NCI-H524 (cell line): Measurements from ENCODE around the gene CLEC2D.
A peak's percentile ranks its signal among the peaks of the same experiment; 100 is the strongest.
"Not testable (repeated sequence)": the region's sequence is repeated elsewhere in the genome, so short reads cannot be mapped to it uniquely, and the experiment has no call there.

Source experiments
- DNase-seq, 2 experiments: peaks; one replicate each; lab custom pipeline; 2025; lab: John Stamatoyannopoulos, UW

The CLEC2D gene, protein sequence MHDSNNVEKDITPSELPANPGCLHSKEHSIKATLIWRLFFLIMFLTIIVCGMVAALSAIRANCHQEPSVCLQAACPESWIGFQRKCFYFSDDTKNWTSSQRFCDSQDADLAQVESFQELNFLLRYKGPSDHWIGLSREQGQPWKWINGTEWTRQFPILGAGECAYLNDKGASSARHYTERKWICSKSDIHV

DNA sequence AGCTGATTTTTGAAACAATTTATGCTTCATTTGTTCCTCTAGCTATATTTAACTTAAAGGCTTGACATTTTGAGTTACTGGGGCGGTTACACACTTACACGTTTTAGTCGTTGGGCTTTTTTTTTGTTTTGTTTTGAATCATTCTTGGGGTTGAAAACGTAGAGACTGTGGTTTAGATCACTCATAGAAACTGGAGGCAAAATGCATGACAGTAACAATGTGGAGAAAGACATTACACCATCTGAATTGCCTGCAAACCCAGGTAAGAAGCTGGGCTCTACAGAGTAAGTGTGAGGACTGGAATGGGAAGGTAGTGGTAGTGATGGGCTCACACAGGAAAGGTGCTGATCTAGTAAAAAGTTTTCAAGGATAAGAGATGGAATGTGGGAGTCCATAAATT is at the start of gene CLEC2D:
CLEC2D (plus strand) TSS at position 180 of the 400 bp plus-strand sequence; CDS start at position 202, 22 bp downstream.
- DNase-seq = no peak

DNA sequence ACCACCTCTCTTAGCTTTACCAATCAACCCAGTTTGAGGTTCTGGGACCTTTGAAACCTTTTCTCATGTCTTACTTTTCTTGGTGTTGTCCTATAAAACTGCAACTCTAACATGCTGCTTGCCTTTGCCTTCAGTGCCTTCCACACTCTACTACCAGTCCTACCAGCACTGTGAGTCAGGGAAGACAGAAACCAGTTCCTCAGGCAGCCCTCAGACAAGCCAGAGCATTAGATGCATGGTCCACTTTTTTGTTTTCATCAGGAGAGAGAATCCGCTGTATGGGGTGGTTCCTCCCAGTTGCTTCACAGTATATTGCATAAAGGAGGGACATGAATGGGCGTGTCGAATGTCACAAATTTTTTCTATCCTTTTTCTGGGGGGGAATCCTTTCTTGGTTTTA is 44.5 kb upstream of the CLEC2D start:
- DNase-seq = no peak

DNA sequence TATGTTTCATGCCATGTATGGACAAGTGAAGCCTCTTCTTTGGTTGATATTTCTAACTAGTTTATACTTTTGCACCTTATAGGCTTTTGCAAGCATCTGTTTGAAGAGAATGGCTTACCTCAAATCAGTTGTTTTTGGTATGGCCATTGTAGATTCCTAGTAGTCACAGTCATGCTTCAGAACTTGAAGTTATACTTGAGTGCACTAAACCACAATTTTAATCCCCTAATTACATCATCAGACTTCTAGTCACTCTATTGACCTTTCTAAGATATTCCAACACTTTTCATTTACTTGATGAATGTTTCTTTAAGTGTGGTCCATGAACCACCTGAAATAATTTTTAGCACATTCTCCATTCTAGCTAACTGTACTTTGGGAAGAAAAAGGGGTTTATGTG is 43.2 kb upstream of the CLEC2D start:
- DNase-seq = no peak

DNA sequence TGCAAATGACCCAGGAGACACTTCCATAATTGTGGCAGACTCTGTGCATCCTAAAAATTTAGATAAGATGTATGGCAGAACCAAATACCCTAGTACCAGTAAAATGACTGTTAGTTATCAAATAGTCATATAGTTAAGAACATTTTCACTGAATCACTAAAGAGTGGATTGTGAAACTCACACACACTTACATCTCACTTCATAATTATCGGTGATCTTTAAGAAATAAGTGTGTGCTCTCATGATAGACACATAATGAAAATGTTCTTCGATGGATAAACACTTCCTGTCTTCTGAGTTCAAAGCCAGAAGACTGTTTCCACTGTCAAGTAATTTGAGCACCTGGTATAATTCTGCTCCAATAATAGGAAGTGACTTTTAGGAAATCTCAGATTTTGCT is 42.7 kb upstream of the CLEC2D start:
- DNase-seq = no peak

DNA sequence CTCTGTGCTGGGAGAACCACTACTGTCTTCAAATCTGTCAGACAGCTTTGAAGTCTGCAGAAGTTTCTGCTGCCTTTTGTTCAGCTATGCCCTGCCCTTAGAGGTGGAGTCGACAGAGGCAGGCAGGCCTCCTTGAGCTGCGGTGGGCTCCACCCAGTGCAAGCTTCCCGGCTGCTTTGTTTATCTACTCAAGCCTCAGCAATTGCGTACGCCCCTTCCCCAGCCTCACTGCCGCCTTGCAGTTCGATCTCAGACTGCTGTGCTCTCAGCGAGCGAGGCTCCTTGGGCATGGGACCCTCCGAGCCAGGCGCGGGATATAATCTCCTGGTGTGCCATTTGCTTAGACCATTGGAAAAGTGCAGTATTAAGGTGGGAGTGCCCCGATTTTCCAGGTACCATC is 36.7 kb upstream of the CLEC2D start:
- no peak for DNase-seq

DNA sequence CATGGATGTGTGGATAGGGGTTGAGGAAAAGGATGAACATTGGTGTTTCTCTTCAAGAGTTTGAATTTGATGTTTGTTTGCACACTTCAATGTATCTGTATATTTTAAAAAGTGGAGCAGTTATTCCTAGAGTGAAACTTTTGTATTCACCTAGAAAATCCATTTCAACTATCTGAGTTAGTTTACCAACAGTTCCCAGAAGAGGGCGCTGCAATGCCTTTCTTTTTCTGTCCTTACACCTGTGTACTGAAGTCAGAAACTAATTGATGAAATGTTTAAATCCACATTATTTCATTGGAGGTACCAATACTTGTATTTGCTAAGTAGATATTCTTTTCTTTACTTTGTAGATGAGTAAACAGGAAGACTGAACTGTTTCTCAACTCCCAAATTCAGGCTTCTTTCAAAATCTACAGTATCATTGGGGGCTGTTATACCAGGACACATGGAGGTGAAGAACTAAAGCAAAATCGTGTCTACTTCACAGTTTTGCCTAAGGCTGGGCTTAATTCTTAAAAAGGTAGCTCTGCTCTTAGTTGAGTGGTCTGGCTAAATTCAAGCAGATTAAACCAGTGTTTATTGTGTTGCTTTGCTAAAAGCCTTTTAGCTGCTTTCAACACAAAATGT is 35.2 kb upstream of the CLEC2D start:
- peak; percentile 0 to 42 for DNase-seq

DNA sequence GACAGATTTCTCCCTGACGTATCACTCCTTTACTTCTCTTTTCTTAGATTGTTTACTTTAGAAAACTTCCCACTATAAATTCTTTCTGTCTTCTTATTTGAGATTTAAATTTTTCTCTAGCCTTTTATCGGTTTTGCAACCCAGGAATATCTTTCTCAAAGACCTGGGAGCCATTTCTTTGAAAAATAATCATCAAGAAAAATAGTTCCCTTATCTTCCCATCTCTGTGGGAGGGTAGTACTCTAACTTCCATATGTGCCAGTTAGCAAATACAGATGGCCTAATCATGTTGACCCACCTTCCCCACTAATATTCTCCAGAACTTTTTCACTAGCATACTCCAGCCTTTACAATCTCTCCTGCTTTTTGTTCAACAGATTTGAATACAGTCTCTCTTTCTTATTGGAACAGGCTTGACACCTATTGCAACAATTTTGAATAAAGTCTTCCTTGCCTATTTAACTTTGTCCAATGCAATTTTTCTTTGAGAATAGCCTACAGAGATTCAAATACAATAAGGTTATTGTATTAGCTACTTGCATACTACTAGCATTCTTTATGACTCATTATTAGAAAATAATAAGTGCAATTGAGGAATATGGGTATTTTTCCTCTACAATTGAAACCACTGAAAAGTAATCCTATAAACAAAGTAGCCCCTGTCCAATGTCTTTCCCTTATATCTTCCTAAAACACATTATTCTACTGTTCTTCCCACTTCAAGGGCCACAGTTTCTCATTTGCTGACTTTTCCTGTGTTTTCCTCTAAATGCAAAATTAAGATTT is 34.4 kb upstream of the CLEC2D start:
- no peak for DNase-seq

DNA sequence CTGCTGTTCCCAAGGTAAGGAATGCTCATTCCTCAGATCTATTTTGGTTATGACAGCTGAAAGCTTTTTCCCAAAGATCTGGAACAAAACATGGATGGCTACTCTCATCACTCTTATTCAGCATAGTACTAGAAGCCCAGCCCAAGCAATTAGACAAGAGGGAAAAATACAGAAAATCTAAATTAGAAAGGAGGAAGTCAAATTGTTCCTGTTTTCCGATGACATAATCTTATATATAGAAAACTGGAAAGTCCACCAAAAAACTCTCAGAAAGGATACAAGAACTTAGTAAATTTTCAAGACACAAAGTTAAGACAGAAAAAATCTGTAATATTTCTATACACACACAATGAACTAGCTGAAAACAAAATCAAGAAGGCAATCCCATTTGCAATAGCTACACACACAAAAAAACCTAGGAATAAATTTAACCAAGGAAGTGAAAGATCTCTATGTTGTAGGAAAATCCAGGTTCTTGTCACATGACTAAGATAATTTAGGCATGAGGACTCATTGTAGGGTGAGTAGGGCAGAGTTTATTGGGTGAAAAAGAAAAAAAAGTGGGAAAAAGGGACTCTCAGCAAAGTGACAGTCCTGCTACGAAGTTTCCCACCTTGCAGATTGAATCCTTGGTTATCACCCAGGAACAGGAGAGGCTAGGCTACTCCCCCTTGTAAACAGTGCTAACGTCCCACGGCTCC is 33.2 kb upstream of the CLEC2D start:
- no peak for DNase-seq

DNA sequence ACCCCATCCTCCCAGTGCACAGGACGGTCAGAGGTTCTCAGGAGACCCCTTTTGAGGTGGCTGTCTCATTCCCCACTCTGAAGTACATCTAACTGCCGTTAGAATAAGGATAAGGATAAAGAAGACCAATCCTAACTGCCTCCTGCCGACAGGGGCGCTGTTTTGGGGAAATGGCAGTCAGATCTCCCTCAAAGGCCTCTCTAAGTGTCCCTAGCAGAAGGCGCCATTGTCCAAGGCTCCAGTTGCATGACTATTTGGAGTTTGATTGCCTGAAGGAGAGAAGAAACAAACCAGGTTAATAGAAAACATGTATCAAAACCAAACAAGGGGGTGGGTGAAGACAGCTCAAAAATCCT is 32.7 kb upstream of the CLEC2D start:
- no peak for DNase-seq

DNA sequence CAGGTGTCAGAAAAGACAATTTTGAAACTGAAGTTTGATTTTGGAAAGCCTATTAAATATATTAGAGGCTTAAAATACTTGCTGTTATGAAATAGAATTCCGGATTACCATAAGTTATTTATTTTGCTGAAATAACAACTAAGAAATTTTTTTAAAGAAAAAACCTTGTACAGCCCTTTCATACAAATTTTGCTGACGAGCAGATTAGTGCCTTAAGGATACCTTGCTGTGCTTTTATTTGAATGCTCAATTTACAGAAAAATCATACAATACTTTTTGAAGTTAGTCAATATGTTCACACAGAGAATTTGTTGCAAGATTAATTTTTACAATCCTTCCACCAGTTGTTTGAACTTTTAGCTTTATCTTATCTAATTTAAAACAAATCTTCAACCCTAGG is 29.5 kb upstream of the CLEC2D start:
- no peak for DNase-seq

DNA sequence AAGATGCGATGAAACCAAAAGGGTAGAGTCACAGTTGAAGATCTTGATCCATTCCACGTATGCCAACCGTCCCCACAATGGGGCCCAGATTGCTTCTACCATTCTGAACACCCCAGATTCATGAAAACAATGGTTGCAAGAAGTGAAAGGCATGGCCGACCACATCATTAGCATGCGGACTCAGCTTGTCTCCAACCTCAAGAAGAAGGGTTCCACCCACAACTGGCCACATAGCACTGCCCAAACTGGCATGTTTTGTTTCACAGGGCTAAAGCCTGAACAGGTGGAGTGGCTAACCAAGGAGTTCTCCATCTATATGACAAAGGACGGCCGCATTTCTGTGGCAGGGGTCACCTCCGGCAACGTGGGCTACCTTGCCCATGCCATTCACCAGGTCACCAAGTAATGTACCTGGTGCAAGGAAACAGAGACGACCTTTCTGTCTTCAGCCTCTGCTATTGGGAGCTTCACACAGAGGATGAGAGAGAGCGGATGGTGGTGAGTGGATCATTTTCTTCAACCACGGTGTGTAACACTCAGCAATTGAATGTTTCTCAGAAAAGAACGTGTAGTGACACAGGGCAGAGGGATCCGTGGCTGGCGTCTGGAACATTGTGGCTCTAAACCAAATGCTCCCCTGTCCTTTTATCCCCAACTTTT is 26.8 kb upstream of the CLEC2D start:
- no peak for DNase-seq

DNA sequence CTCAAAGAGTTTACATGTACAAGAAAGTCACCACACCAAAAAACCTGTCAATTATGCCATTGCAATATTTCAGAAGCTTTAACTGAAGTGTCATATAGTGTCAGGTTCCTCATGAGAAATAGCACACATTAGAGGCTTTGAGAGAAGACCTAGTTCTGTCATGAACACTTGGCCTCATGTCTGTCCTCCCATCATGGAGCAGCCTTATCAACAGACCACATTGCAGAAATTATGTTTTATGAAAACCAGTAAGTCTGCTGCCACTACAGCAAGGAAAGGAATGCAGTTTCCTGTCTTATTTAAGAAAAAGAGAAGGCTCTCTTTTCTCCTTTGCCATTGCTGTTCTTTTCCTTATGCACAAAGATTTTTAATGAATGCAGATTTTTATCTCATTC is 26.2 kb upstream of the CLEC2D start:
- no peak for DNase-seq

DNA sequence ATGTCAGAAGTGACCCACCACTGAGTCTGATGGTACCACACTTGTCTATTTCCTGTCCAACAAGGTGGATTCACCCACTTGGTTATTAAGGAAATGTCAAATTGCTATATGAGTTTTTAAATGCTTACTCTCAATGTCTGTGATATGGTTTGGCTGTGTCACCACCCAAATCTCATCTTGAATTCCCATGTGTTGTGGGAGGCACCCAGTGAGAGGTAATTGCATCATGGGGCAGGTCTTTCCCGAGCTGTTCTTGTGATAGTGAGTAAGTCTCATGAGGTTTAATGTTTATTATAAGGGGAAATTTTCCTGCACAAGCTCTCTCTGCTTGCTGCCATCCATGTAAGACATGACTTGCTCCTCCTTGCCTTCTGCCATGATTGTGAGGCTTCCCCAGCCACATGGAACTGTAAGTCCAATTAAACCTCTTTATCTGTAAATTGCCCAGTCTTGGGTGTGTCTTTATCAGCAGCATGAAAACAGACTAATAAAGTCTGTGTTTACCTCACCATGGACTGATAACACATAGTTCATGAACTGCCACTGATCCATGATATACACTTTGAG is 24.4 kb upstream of the CLEC2D start:
- DNase-seq = not testable (repeated sequence)

DNA sequence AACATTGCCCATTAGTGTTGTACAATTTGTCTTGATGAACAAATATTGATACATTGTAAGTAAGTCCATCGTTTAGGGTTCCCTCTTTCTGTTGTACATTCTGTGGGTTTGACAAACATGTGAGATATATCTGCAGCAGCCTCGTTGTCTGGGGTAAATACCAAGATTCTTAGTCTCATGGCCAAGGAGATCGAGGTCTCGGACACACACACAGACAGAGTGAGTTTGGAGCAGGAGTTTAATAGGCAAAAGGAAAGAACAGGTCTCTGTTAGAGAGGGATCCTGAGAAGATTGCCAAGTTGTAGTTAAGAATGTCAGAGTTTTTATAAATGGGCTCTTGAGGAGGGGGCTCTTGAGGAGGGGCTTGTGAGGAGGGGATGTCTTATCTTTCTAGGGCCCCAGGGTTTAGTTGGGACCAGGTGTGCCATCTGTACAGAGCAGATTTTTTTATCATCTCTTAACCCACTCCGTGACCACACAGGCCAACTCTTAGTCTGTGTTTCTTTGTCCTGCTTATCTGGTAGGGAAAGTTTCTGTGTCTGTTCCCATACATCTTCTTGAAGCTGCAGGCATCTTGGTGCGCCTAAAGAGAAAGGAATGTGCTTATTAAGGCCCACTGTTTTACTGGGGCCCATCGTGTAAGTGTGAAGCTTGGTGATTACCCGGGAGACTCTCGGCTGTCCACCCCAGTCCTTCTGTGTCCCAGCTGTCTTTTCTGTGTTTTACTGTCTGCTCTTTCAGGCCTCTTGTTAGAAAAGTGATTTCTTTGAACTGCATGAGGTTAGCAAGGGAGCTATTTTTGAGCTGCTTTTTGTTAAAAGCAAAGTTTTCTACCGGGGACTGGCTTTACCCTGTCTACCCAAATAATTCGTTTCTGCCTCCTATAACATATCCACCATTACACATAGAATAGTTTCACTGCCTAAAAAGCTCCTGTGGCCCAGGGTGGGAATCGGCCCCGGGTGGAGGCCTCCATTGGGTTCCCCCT is 22.4 kb upstream of the CLEC2D start:
- DNase-seq = peak; percentile 1 to 20

DNA sequence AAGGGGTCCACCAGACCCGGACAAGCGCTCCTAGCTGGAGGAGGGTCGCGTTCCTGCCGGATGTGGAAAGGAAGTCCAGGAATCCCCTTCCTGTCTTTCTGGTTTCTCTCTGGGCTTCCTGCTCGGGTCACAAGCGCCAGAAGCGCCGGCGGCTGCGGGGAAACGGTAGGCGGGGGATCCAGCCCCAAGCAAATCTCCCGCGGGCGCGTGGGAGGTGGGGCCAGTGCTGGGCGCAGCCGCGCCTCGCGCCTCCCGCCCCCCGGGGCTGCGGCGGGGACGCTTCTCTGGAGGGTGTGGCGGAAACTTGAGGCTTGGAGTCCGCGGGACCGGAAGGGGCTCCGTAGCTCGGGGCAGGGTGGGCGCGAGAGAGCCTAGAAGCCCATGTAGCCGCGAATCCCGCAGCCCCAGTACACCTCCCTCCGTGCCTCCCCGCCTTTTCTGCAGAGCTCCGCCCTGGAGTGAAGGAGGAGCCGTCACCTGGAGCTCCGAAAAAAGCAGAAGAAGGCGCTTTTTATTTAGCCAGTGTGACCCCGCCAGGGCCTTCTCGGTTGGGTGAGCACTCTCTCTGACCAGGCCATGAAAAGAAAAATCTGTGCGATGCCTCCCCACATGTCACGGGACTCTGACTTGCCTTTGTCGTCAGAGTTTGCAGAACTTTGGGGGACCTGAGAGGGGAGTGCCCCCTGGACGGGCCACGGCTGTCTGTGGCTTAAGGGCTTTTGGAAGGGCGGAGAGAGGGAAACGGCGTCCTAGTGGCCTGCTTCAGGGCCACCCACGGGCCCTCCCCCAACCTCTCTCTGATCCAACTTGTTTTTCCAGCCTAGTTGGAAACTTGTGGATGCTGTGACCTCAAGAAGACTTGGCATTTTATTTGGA is 21.4 kb upstream of the CLEC2D start:
- DNase-seq = peak; percentile 71 to 84

DNA sequence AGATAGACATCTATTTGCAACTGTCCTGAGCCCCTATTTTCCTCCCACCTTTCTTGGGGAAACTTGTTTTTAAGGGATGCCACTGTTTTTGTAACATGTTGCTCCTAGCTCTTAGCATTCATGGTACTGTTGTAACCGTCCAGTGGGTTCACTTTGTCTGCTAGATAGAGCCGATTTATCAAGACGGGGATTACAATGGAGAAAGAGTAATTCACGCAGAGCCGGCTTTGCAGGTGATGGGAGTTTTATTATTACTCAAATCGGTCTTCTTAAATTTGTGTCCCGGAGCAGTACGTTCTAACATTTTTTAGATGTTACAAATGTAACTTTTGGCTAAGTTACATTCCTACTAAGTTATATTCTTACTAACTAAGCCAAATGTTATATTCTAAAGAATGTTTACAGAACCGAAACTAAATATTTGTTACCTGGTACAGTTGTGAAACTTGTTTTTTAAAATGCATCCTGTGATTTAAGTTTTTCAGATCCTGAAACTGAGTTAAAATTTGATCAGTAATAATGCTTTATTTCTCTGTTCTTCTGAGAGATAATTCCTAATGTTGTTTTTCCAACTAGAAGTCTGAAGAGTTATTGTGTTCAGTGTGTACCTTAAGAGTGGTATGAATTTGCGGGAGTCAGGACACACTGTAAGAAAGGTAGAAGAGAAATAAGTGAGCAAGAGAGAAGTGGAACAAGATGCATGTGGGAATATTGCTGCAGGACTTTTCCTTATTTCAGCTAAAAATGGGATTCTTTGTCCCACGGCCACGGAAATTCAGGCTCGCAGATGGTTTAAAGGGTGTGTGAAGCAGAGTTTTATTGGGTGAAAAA is 20.6 kb upstream of the CLEC2D start:
- no peak for DNase-seq

DNA sequence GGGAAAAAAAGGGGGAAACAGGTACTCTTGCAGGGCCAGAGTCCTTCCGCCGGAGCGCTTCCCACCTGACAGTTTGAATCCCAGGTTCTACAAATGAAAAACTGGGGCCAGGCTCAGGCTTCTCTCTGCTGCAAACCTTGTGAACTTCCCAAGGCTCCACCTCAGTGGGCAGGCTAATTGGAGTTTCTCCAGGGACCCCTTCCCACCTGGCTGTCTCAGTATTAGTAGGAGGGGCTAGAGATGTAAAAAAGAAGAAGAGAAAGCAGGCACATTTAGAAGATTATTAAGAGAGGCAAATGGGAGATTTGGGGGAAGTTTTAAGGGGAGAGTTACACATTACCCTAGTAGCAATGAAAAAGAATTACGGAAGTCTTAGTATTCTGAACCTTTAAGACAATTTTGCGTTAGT is 20.0 kb upstream of the CLEC2D start:
- DNase-seq = no peak

DNA sequence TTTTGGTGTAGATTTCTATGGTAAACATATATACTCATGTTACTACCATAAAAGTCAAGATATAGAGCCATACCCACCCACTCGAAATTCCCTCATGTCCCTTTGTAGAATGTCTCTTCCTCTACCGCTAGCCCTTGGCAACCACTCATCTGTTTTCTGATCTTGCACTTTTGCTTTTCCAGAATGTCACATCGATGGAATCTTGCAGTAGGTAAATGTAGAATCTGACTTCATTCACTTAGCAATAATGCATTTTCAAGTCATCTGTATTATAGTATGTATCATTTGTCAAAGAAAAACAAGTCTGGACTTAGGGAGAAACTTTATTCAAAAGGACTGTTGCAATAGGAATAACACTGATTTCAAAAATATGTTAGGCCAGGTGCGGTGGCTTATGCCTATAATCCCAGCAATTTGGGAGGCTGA is 19.3 kb upstream of the CLEC2D start:
- no peak for DNase-seq

DNA sequence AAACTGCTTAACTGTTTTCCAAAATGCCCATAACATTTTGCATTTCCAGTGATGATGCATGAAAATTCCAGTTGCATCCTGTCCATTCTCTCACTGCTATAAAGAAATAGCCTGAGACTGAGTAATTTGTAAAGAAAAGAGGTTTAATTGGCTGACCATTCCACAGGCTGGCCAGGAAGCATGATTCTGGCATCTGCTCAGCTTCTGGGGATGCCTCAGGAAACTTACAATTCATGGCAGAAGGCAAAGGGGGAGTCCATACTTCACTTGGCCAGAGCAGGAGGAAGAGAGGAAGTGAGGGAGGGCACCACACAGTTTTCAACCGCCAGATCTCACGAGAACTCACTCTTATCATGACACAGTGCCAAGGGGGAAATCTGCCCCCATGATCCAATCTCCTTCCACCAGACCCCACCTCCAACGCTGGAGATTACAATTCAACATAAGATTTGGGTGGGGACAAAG is 18.2 kb upstream of the CLEC2D start:
- DNase-seq = no peak
